ENCODE measurements around the gene CA12.
"Not testable (repeated sequence)": the region's sequence is repeated elsewhere in the genome, so short reads cannot be mapped to it uniquely, and the experiment has no call there.

The CA12 gene

DNA sequence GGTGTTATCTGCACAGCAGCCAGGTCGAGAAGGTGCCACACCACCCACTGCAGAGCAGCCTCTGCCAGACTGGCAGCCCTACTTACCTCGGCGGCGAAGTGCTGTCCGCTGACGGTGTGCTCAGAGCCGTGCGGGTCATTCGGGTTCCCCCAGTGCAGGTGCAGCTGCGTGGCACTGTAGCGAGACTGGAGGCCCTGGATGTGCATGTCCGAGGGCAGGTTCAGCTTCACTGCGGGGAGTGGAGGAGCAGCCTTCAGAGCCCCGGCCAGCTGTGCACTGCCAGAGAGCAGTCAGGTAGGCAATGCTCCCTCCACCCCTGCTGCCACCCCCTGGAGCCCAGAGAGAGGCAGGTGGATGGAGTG is 36.3 kb downstream of the CA12 start:
- H3K4me3 ChIP-seq (ENCODE audit: low read depth, low read length): no peak overlapping the region
- TF ChIP-seq, protein P1, sequence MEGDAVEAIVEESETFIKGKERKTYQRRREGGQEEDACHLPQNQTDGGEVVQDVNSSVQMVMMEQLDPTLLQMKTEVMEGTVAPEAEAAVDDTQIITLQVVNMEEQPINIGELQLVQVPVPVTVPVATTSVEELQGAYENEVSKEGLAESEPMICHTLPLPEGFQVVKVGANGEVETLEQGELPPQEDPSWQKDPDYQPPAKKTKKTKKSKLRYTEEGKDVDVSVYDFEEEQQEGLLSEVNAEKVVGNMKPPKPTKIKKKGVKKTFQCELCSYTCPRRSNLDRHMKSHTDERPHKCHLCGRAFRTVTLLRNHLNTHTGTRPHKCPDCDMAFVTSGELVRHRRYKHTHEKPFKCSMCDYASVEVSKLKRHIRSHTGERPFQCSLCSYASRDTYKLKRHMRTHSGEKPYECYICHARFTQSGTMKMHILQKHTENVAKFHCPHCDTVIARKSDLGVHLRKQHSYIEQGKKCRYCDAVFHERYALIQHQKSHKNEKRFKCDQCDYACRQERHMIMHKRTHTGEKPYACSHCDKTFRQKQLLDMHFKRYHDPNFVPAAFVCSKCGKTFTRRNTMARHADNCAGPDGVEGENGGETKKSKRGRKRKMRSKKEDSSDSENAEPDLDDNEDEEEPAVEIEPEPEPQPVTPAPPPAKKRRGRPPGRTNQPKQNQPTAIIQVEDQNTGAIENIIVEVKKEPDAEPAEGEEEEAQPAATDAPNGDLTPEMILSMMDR (IDR thresholded peaks at IDR 0.05; ENCODE audit: low read depth, low read length, missing control alignments): no peak
- no peak for DNase-seq (ENCODE audit: low read depth)

DNA sequence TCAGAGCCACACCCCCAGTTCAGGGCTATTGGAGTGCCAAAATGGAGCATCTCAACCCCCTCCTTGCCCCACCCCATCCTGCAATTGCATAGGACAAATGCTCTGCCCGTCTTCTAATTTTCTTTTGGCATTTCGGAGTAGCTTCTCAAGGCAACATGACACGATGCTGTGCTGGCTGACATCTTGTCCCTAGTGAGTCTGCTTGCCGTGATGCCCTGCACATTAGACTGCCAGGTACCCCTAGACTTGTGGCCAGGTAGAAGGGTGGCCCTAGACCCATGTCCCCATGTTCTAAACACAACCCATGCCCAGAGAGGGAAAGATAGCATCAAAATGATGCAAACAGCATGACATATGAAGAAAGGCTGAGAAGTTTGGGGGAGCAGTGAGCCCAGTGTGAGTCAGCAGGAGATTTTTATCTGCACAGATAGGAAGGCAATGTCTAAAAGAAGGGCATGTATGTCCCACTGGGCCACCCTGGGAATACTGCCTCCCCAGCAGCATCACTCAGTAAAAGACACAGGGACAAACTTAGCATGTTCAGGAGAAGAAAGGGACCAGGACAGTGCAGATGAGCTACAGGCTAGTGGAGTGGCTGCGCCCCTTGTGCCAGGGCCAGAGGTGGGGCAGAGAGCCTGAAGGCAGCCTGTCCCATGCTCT is 36.8 kb downstream of the CA12 start:
- no peak for DNase-seq (ENCODE audit: low read depth)
- TF ChIP-seq, protein P1 (IDR thresholded peaks at IDR 0.05; ENCODE audit: low read depth, low read length, missing control alignments): no peak
- no peak overlapping the region for H3K4me3 ChIP-seq (ENCODE audit: low read depth, low read length)

DNA sequence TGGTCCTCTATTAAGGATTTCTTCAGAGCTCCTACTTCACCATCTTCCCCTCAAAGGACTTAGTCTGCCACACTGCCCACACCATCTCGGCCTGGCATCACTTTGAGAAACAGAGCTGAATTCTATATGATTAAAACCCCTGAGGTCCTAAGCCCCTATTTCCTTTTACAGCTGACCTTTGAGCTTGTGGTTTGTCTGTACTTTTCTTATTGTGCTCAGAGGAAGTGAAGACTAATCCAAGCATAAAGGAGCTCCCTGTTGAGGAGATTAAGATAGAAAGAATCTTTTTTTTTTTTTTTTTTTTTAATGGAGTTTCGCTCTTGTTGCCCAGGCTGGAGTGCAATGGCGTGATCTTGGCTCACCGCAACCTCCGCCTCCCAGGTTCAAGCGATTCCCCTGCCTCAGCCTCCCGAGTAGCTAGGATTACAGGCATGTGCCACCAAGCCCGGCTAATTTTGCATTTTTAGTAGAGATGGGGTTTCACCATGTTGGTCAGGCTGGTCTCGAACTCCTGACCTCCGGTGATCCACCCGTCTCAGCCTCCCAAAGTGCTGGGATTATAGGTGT is 38.6 kb downstream of the CA12 start:
- DNase-seq (ENCODE audit: low read depth); H3K4me3 ChIP-seq (ENCODE audit: low read depth, low read length): not testable (repeated sequence)

GRCh38 chr15:63341898-63342297 is 39.7 kb downstream of the CA12 start:
- no peak overlapping the region for H3K4me3 ChIP-seq (ENCODE audit: low read depth, low read length)
- no peak for DNase-seq (ENCODE audit: low read depth)
- TF ChIP-seq, protein P1 (IDR thresholded peaks at IDR 0.05; ENCODE audit: low read depth, low read length, missing control alignments): no peak

DNA sequence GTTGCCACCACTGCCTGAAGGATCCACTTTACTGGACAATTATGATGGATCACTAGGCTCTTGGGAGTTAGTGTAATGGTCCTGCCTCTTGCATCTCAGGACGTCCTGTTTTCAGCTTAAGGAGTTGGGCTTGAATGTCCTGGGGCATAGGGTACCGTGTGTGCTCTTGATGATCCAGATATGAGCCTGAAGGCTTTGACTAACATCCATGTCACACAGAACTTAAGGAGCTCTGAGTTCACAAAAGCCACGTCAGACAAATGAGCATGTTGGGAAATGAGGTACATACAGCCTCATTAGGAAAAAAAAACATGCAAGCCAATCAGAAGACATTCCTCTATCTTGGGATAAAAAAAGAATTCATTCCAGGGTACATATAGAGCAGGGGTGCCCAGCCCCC is 40.8 kb downstream of the CA12 start:
- no peak overlapping the region for H3K4me3 ChIP-seq (ENCODE audit: low read depth, low read length)
- TF ChIP-seq, protein P1 (IDR thresholded peaks at IDR 0.05; ENCODE audit: low read depth, low read length, missing control alignments): no peak
- no peak for DNase-seq (ENCODE audit: low read depth)

GRCh38 chr15:63340353-63340752 is 41.3 kb downstream of the CA12 start:
- no peak overlapping the region for H3K4me3 ChIP-seq (ENCODE audit: low read depth, low read length)
- no peak for DNase-seq (ENCODE audit: low read depth)
- TF ChIP-seq, protein P1 (IDR thresholded peaks at IDR 0.05; ENCODE audit: low read depth, low read length, missing control alignments): no peak

GRCh38 chr15:63339836-63340235 is 41.8 kb downstream of the CA12 start:
- DNase-seq (ENCODE audit: low read depth): no peak
- H3K4me3 ChIP-seq (ENCODE audit: low read depth, low read length): no peak overlapping the region
- TF ChIP-seq, protein P1 (IDR thresholded peaks at IDR 0.05; ENCODE audit: low read depth, low read length, missing control alignments): no peak

All from GM12864 (cell line).